HepG2 (cell line): ENCODE measurements around the gene PKMYT1. TPM values are rescaled to one million over a fixed set of nuclear protein-coding genes. Genes with fewer than 3 reads are reported as not detected.
A peak's percentile ranks its signal among the peaks of the same experiment; 100 is the strongest.

Experiments used
- AGO2 ChIP-seq: fragments of 200-400 bp; formaldehyde crosslinking; optimal IDR thresholded peaks from 2 replicates; pipeline ENCODE3; 2017; ENCODE audit warnings: mild to moderate bottlenecking, low read depth, low read length, moderate library complexity
- CHD2 ChIP-seq: IDR thresholded peaks from 2 replicates; pipeline ENCODE4 v1.6.1; 2011; ENCODE audit warnings: low read depth, low read length, improper control_type of control experiment
- DZIP1 ChIP-seq: sonication (generic); formaldehyde crosslinking; IDR thresholded peaks from 2 replicates; pipeline ENCODE4 v1.5.0; 2020; ENCODE audit warnings: mild to moderate bottlenecking, missing genetic modification reagents
- GFI1 ChIP-seq: sonication (generic); formaldehyde crosslinking; IDR thresholded peaks from 2 replicates; pipeline ENCODE4 v1.5.0; 2020; ENCODE audit warnings: missing genetic modification reagents, mild to moderate bottlenecking, borderline replicate concordance
- HBP1 ChIP-seq: IDR thresholded peaks from 2 replicates; pipeline ENCODE4 v1.6.1; 2016; ENCODE audit warnings: low read depth, control low read depth
- JUN ChIP-seq: sonication (generic); formaldehyde crosslinking; IDR thresholded peaks from 2 replicates; pipeline ENCODE4 v1.4.0; 2020; ENCODE audit warnings: mild to moderate bottlenecking, missing genetic modification reagents
- KDM6A ChIP-seq: IDR thresholded peaks from 2 replicates; pipeline ENCODE4 v1.6.1; 2016; ENCODE audit warnings: low read depth
- MBNL3 ChIP-seq: fragments of 250-450 bp; sonication (Bioruptor Pico); conservative IDR thresholded peaks from 2 replicates; pipeline ENCODE4 v1.8.0; 2022; ENCODE audit warnings: mild to moderate bottlenecking, inconsistent platforms
- MZF1 ChIP-seq: sonication (generic); formaldehyde crosslinking; IDR thresholded peaks from 2 replicates; pipeline ENCODE4 v1.8.1; 2023; ENCODE audit warnings: mild to moderate bottlenecking, missing genetic modification reagents, borderline replicate concordance
- NR1H2 ChIP-seq: sonication (generic); formaldehyde crosslinking; IDR thresholded peaks from 2 replicates; pipeline ENCODE4 v1.8.1; 2022; ENCODE audit warnings: low read depth, missing genetic modification reagents, borderline replicate concordance
- PHF8 ChIP-seq: sonication (generic); formaldehyde crosslinking; IDR thresholded peaks from 2 replicates; pipeline ENCODE4 v1.5.0; 2020; ENCODE audit warnings: missing genetic modification reagents
- POLR2AphosphoS5 ChIP-seq: IDR thresholded peaks from 2 replicates; pipeline ENCODE4 v1.6.1; 2012; ENCODE audit warnings: low read depth, low read length
- RBM39 ChIP-seq: fragments of 200-400 bp; formaldehyde crosslinking; IDR thresholded peaks from one replicate; pipeline ENCODE4 v1.6.1; 2018; ENCODE audit warnings: antibody characterized with exemption, mild to moderate bottlenecking, low read depth, low read length; ENCODE audit not compliant: poor library complexity, severe bottlenecking
- RORA ChIP-seq: sonication (generic); formaldehyde crosslinking; IDR thresholded peaks from 2 replicates; pipeline ENCODE4 v1.5.0; 2020; ENCODE audit warnings: mild to moderate bottlenecking, missing genetic modification reagents, moderate library complexity
- SNRNP70 ChIP-seq: fragments of 200-400 bp; formaldehyde crosslinking; IDR thresholded peaks from 2 replicates; pipeline ENCODE4 v1.6.1; 2017; ENCODE audit warnings: mild to moderate bottlenecking, low read depth, low read length, moderate library complexity
- THAP7 ChIP-seq: sonication (generic); formaldehyde crosslinking; IDR thresholded peaks from 2 replicates; pipeline ENCODE4 v1.8.1; 2023; ENCODE audit warnings: mild to moderate bottlenecking, missing genetic modification reagents
- ZFP36L2 ChIP-seq: sonication (generic); formaldehyde crosslinking; IDR thresholded peaks from 2 replicates; pipeline ENCODE4 v1.4.0; 2020; ENCODE audit warnings: missing genetic modification reagents
- ZFP91 ChIP-seq: sonication (generic); formaldehyde crosslinking; IDR thresholded peaks from 2 replicates; pipeline ENCODE4 v1.9.0; 2022; ENCODE audit warnings: missing genetic modification reagents, mild to moderate bottlenecking, borderline replicate concordance
- ZNF138 ChIP-seq: sonication (generic); formaldehyde crosslinking; IDR thresholded peaks from 2 replicates; pipeline ENCODE4 v1.5.0; 2020; ENCODE audit warnings: mild to moderate bottlenecking, low read depth, missing genetic modification reagents
- ZNF326 ChIP-seq: sonication (generic); formaldehyde crosslinking; IDR thresholded peaks from 2 replicates; pipeline ENCODE4 v1.4.0; 2020; ENCODE audit warnings: missing genetic modification reagents, borderline replicate concordance
- ZNF557 ChIP-seq: sonication (generic); formaldehyde crosslinking; IDR thresholded peaks from 2 replicates; pipeline ENCODE4 v1.4.0; 2020; ENCODE audit warnings: missing genetic modification reagents
- ZNF615 ChIP-seq: sonication (generic); formaldehyde crosslinking; IDR thresholded peaks from 2 replicates; pipeline ENCODE4 v1.5.0; 2020; ENCODE audit warnings: mild to moderate bottlenecking, missing genetic modification reagents, borderline replicate concordance
- polyA plus RNA-seq, 8 experiments: library from polyadenylated mRNA; depleted of rRNA in 3 of 8; stranded (reverse) in 7 of 8; unstranded in 1 of 8; fragments of >200 nt; fragmentation: Illumina TruSeq in 4 of 8; extraction: Trizol in 4 of 8; gene quantifications; 2 replicates each; pipeline versions ENCODE4 v1.2.1 to v1.2.3, GENCODE V29; 2011 to 2016; ENCODE audit warnings: low read depth in 4 of 8, missing spikeins in 1 of 8, mixed read lengths in 1 of 8; ENCODE audit not compliant: insufficient read depth in 1 of 8
- total RNA-seq, 5 experiments: library from RNA; depleted of rRNA; stranded (reverse); fragments of >200 nt; fragmentation: Illumina TruSeq; extraction: Trizol; gene quantifications; 2 replicates each; pipeline ENCODE4 v1.2.3, GENCODE V29; 2016; ENCODE audit warnings: low read depth in 1 of 5

The PKMYT1 gene
- total and polyA plus RNA-seq, 2 of the 13 experiments (the other 11 are each of a cell fraction or from before 2014, with no cell fraction given) = 7.0 to 27.8 TPM

- TF ChIP-seq ZNF615 (no peak), POLR2AphosphoS5 (no peak), ZNF557 (CRISPR knock-in tag) (no peak), ZFP36L2 (CRISPR knock-in tag) (no peak), DZIP1 (0 out of 2 replicates have a peak, but pooled peaks have one; percentile 3), NR1H2 (CRISPR knock-in tag) (no peak), MBNL3 (CRISPR knock-in tag) (no peak), AGO2 (peak; percentile 64), PHF8 (no peak), CHD2 (no peak), RBM39 (no peak), ZFP91 (CRISPR knock-in tag) (0 out of 2 replicates have a peak, but pooled peaks have one; percentile 15), THAP7 (no peak), HBP1 (no peak), MZF1 (CRISPR knock-in tag) (no peak), GFI1 (CRISPR knock-in tag) (no peak), ZNF138 (no peak), KDM6A (CRISPR knock-in tag) (no peak), JUN (CRISPR knock-in tag) (no peak), SNRNP70 (no peak), RORA (CRISPR knock-in tag) (no peak), ZNF326 (CRISPR knock-in tag) (no peak)
These were observed 15.5 kb downstream of the PKMYT1 start (continued) for GRCh38 chr16:2964475-2965336.
